Mesendoderm (in vitro differentiated cells): Measurements from ENCODE around the gene GASK1B.
A peak's percentile ranks its signal among the peaks of the same experiment; 100 is the strongest.

Source experiments
- DNase-seq: peaks from one replicate; pipeline ENCODE4 v3.0.0; 2013
- H2AK5ac ChIP-seq: 2 replicates; pipeline ENCODE4 v1.6.1; 2013; ENCODE audit warnings: low read length, inconsistent platforms
- H2BK120ac ChIP-seq: 2 replicates; pipeline ENCODE4 v1.6.1; 2013; ENCODE audit warnings: low read depth, mild to moderate bottlenecking, low read length, moderate library complexity, mixed read lengths
- H2BK15ac ChIP-seq: replicated peaks from 2 replicates; pipeline ENCODE4 v1.6.1; 2013; ENCODE audit warnings: low read depth, mild to moderate bottlenecking, moderate library complexity
- H2BK5ac ChIP-seq: 2 replicates; pipeline ENCODE4 v1.6.1; 2013; ENCODE audit warnings: low read length, inconsistent platforms
- H3K18ac ChIP-seq: 2 replicates; pipeline ENCODE4 v1.6.1; 2013; ENCODE audit warnings: mild to moderate bottlenecking, low read length, mixed read lengths
- H3K23ac ChIP-seq: one replicate; pipeline ENCODE4 v1.6.1; 2013; ENCODE audit warnings: low read length
- H3K27ac ChIP-seq: 2 replicates; pipeline ENCODE4 v1.5.1; 2013; ENCODE audit warnings: low read depth, mild to moderate bottlenecking, inconsistent platforms, low read length, moderate library complexity
- H3K27me3 ChIP-seq: 2 replicates; pipeline ENCODE4 v1.6.1; 2013; ENCODE audit warnings: low read length, control low read depth, mild to moderate bottlenecking, inconsistent platforms; ENCODE audit not compliant: insufficient read depth, poor library complexity
- H3K36me3 ChIP-seq: 2 replicates; pipeline ENCODE4 v1.6.1; 2013; ENCODE audit warnings: low read length, inconsistent platforms; ENCODE audit not compliant: control insufficient read depth, insufficient read depth
- H3K4ac ChIP-seq: one replicate; pipeline ENCODE4 v1.6.1; 2013; ENCODE audit warnings: low read depth, mild to moderate bottlenecking, low read length, moderate library complexity
- H3K4me1 ChIP-seq: 2 replicates; pipeline ENCODE4 v1.6.1; 2013; ENCODE audit warnings: low read depth, low read length, inconsistent platforms; ENCODE audit not compliant: control insufficient read depth
- H3K4me2 ChIP-seq: 2 replicates; pipeline ENCODE4 v1.6.1; 2013; ENCODE audit warnings: low read length
- H3K4me3 ChIP-seq: 2 replicates; pipeline ENCODE4 v1.5.1; 2013; ENCODE audit warnings: mild to moderate bottlenecking, low read length
- H3K56ac ChIP-seq: one replicate; pipeline ENCODE4 v1.6.1; 2013; ENCODE audit warnings: low read length
- H3K79me1 ChIP-seq: 2 replicates; pipeline ENCODE4 v1.6.1; 2013; ENCODE audit warnings: low read length, inconsistent platforms
- H3K79me2 ChIP-seq: 2 replicates; pipeline ENCODE4 v1.6.1; 2013; ENCODE audit warnings: mild to moderate bottlenecking, low read length; ENCODE audit not compliant: control insufficient read depth, insufficient read depth
- H3K9ac ChIP-seq: 2 replicates; pipeline ENCODE4 v1.6.1; 2013; ENCODE audit warnings: low read length, inconsistent platforms
- H4K5ac ChIP-seq: one replicate; pipeline ENCODE4 v1.6.1; 2013; ENCODE audit warnings: low read length
- H4K8ac ChIP-seq: one replicate; pipeline ENCODE4 v1.6.1; 2013; ENCODE audit warnings: low read depth, mild to moderate bottlenecking, control low read depth, low read length, moderate library complexity
- WGBS: extraction: QIAGEN DNeasy Blood & Tissue Kit; methylation state at CpG from one replicate; pipeline ENCODE4 v1.1.7; 2013; ENCODE audit warnings: low lambda C conversion rate, missing lambda C conversion rate; ENCODE audit not compliant: insufficient coverage; ENCODE audit errors: extremely low coverage; 5-methylcytosine and 5-hydroxymethylcytosine counted together

Gene GASK1B

GRCh38 chr4:158157412-158157811 is 15.4 kb downstream of the GASK1B start:
- Histone ChIP-seq H2AK5ac (no peak overlapping the region), H3K4me3 (no peak overlapping the region), H3K4ac (no peak overlapping the region), H2BK120ac (no peak overlapping the region), H4K5ac (no peak overlapping the region), H3K36me3 (no peaks in the 10 kb centered on the region), H3K4me2 (no peak overlapping the region), H3K27ac (no peak overlapping the region), H2BK15ac (no peak overlapping the region), H3K56ac (no peak overlapping the region), H4K8ac (no peak overlapping the region), H3K4me1 (peaks cover 1% of the 10 kb centered on the region), H3K27me3 (no peaks in the 10 kb centered on the region), H3K18ac (no peak overlapping the region), H3K79me2 (no peaks in the 10 kb centered on the region), H3K9ac (no peak overlapping the region), H3K79me1 (no peaks in the 10 kb centered on the region), H2BK5ac (no peak overlapping the region), H3K23ac (no peak overlapping the region)
- WGBS, result no CpG with 5 or more reads among the region's 4 CpGs
- DNase-seq, result no peak

GRCh38 chr4:158155656-158156356 is 17.0 kb downstream of the GASK1B start:
- H3K27ac ChIP-seq, result no peak overlapping the region

GRCh38 chr4:158147151-158147550 is 25.7 kb downstream of the GASK1B start:
- no peak overlapping the region for H2AK5ac ChIP-seq
- H3K23ac ChIP-seq, result no peak overlapping the region
- no peak overlapping the region for H3K18ac ChIP-seq
- H4K5ac ChIP-seq, result no peak overlapping the region
- no peak overlapping the region for H3K9ac ChIP-seq
- WGBS, result no CpG with 5 or more reads among the region's 3 CpGs
- no peak overlapping the region for H3K4ac ChIP-seq
- H4K8ac ChIP-seq, result no peak overlapping the region
- H3K36me3 ChIP-seq, result no peaks in the 10 kb centered on the region
- H3K56ac ChIP-seq, result no peak overlapping the region
- no peak overlapping the region for H3K4me2 ChIP-seq
- DNase-seq, result no peak
- H2BK5ac ChIP-seq, result no peak overlapping the region
- no peak overlapping the region for H2BK120ac ChIP-seq
- no peaks in the 10 kb centered on the region for H3K79me1 ChIP-seq
- no peak overlapping the region for H2BK15ac ChIP-seq
- H3K27ac ChIP-seq, result no peak overlapping the region
- H3K27me3 ChIP-seq, result no peaks in the 10 kb centered on the region
- H3K4me3 ChIP-seq, result no peak overlapping the region
- no peaks in the 10 kb centered on the region for H3K4me1 ChIP-seq
- no peaks in the 10 kb centered on the region for H3K79me2 ChIP-seq

More at GRCh38 chr4:158155656-158156356, 17.0 kb downstream of the GASK1B start:
- no peak overlapping the region for H2BK120ac ChIP-seq
- no peak overlapping the region for H3K23ac ChIP-seq
- H2AK5ac ChIP-seq, result no peak overlapping the region
- no peaks in the 10 kb centered on the region for H3K79me1 ChIP-seq
- H2BK5ac ChIP-seq, result no peak overlapping the region
- no peak overlapping the region for H2BK15ac ChIP-seq
- H3K4me1 ChIP-seq, result no peaks in the 10 kb centered on the region
- WGBS, result no CpG with 5 or more reads among the region's 8 CpGs
- DNase-seq, result peak; percentile 53
- no peaks in the 10 kb centered on the region for H3K36me3 ChIP-seq
- no peak overlapping the region for H3K18ac ChIP-seq
- H3K27me3 ChIP-seq, result no peaks in the 10 kb centered on the region
- H4K5ac ChIP-seq, result no peak overlapping the region
- H4K8ac ChIP-seq, result no peak overlapping the region
- no peak overlapping the region for H3K4me3 ChIP-seq
- H3K9ac ChIP-seq, result no peak overlapping the region
- H3K4ac ChIP-seq, result no peak overlapping the region
- H3K56ac ChIP-seq, result no peak overlapping the region
- no peak overlapping the region for H3K4me2 ChIP-seq
- no peaks in the 10 kb centered on the region for H3K79me2 ChIP-seq

DNA sequence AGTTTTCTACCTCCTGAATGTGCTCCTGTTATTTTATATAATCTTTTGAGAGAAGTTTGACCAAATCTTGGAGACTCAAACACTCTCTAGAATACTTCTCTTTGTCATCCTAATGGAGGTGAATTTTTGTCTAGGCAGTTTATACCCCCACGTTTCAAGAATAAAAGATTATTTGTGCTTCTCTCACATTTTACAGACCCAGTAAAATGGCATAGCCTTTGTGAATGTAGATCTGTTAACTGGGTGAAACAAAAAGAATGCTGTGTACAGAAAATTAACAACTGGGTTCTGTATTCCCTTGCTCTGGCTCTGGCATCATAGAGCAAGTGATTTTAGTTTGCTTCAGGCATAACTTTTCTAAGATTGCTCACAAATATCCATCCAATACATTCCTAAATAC is 26.1 kb downstream of the GASK1B start:
- Histone ChIP-seq H2BK15ac (no peak overlapping the region), H2BK120ac (no peak overlapping the region), H3K4me1 (no peaks in the 10 kb centered on the region), H3K18ac (no peak overlapping the region), H4K8ac (no peak overlapping the region), H3K27ac (no peak overlapping the region), H3K9ac (no peak overlapping the region), H2BK5ac (no peak overlapping the region), H3K79me2 (no peaks in the 10 kb centered on the region), H3K4ac (no peak overlapping the region), H3K27me3 (no peaks in the 10 kb centered on the region), H3K79me1 (no peaks in the 10 kb centered on the region), H2AK5ac (no peak overlapping the region), H3K4me3 (no peak overlapping the region), H3K56ac (no peak overlapping the region), H3K36me3 (no peaks in the 10 kb centered on the region), H4K5ac (no peak overlapping the region), H3K4me2 (no peak overlapping the region), H3K23ac (no peak overlapping the region)
- DNase-seq, result no peak
- WGBS, result no CpG with 5 or more reads among the region's 1 CpG

DNA sequence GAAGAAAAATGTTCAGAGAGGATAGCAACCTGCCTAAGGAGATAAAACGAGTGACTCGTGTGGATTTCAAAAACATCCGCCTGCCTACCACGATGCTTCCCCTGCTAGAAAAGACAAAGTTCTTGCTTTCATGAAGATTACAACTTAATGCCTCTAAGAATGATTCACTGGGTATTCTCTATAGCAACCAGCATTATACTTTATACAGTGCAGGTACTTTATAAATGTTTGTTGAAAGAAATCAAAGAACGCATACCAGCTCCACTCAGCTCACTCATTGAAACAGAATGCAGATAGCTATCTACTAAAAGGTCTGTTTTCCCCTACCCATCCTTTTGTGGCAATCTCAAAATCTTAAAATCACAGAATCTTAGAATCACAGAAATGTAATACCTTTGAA is 33.7 kb downstream of the GASK1B start:
- H3K27ac ChIP-seq, result no peak overlapping the region
- H3K9ac ChIP-seq, result no peak overlapping the region
- H3K23ac ChIP-seq, result no peak overlapping the region
- H2AK5ac ChIP-seq, result no peak overlapping the region
- H3K27me3 ChIP-seq, result no peaks in the 10 kb centered on the region
- H3K4ac ChIP-seq, result no peak overlapping the region
- DNase-seq, result no peak
- no peaks in the 10 kb centered on the region for H3K79me2 ChIP-seq
- no peaks in the 10 kb centered on the region for H3K36me3 ChIP-seq
- no peak overlapping the region for H2BK15ac ChIP-seq
- H3K79me1 ChIP-seq, result no peaks in the 10 kb centered on the region
- H3K56ac ChIP-seq, result no peak overlapping the region
- no peak overlapping the region for H4K8ac ChIP-seq
- no peak overlapping the region for H2BK120ac ChIP-seq
- no peak overlapping the region for H3K4me3 ChIP-seq
- WGBS, result no CpG with 5 or more reads among the region's 5 CpGs
- H3K18ac ChIP-seq, result no peak overlapping the region
- no peak overlapping the region for H3K4me2 ChIP-seq
- H3K4me1 ChIP-seq, result no peaks in the 10 kb centered on the region
- H2BK5ac ChIP-seq, result no peak overlapping the region
- H4K5ac ChIP-seq, result no peak overlapping the region

DNA sequence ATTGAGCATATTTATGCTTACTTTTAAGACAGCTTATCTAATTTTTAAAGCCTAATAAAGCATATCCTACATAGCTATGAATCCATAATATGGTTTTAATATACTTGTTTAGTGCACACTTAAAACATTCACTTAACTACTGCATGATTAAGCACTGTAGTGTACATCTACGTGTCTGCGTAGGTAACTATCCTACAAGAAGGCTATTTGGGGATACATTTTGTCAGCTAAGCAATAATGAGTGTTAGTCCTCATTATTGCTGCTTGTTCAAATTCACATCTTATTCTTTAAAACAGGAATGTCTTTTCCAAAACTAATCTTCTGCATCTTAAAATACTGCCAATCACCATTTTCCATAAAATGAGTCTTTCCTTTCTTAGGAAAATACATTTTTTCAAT is 38.6 kb downstream of the GASK1B start:
- H3K4ac ChIP-seq, result no peak overlapping the region
- H3K9ac ChIP-seq, result no peak overlapping the region
- H3K4me3 ChIP-seq, result no peak overlapping the region
- no peaks in the 10 kb centered on the region for H3K27me3 ChIP-seq
- H3K79me2 ChIP-seq, result no peaks in the 10 kb centered on the region
- no peaks in the 10 kb centered on the region for H3K4me1 ChIP-seq
- H2BK120ac ChIP-seq, result no peak overlapping the region
- no peak overlapping the region for H4K8ac ChIP-seq
- no peak for DNase-seq
- no peak overlapping the region for H3K4me2 ChIP-seq
- H3K18ac ChIP-seq, result no peak overlapping the region
- H2AK5ac ChIP-seq, result no peak overlapping the region
- no peaks in the 10 kb centered on the region for H3K79me1 ChIP-seq
- H4K5ac ChIP-seq, result no peak overlapping the region
- H3K23ac ChIP-seq, result no peak overlapping the region
- no peaks in the 10 kb centered on the region for H3K36me3 ChIP-seq
- no peak overlapping the region for H2BK15ac ChIP-seq
- no peak overlapping the region for H3K56ac ChIP-seq
- WGBS, result no CpG with 5 or more reads among the region's 2 CpGs
- no peak overlapping the region for H3K27ac ChIP-seq
- H2BK5ac ChIP-seq, result no peak overlapping the region
